HEK293 (cell line): ENCODE measurements around the gene FCN1.

Experiments used
- CTCF ChIA-PET: fragments of 350-600 bp; formaldehyde crosslinking; extraction: SDS; loops from one replicate; lab custom pipeline; 2021; ENCODE audit warnings: antibody characterized with exemption; lab: Yijun Ruan, JAX
- POLR2A ChIA-PET: fragments of 300-600 bp; formaldehyde crosslinking; extraction: SDS; loops from one replicate; lab custom pipeline; 2020; ENCODE audit warnings: antibody characterized with exemption, inconsistent platforms; lab: Yijun Ruan, JAX
- H3K27ac ChIP-seq: fragments of 200-500 bp; sonication (Bioruptor generic); 2 replicates; pipeline ENCODE4 v1.5.1; 2014; ENCODE audit warnings: low read depth, low read length, control low read depth, inconsistent platforms; ENCODE audit errors: extremely low read depth
- H3K36me3 ChIP-seq, 2 experiments: fragments of 200-500 bp in 1 of 2; sonication (Bioruptor generic) in 1 of 2; 1 replicate in 1 of 2; 2 replicates in 1 of 2; pipeline ENCODE4 v1.5.1; 2014 to 2017; ENCODE audit warnings: inconsistent platforms in 2 of 2, low read length in 2 of 2; ENCODE audit not compliant: control insufficient read depth in 2 of 2, insufficient read depth in 1 of 2
- H3K4me1 ChIP-seq: fragments of 200-500 bp; sonication (Bioruptor generic); 2 replicates; pipeline ENCODE4 v1.5.1; 2014; ENCODE audit warnings: mild to moderate bottlenecking, low read length, inconsistent platforms; ENCODE audit not compliant: control insufficient read depth, insufficient read depth
- H3K4me3 ChIP-seq: 2 replicates; pipeline ENCODE4 v1.5.1; 2011; ENCODE audit warnings: low read depth, mild to moderate bottlenecking, control low read depth, low read length, moderate library complexity
- H3K9me3 ChIP-seq: fragments of 200-500 bp; sonication (Bioruptor generic); 2 replicates; pipeline ENCODE4 v1.5.1; 2014; ENCODE audit warnings: low read depth, low read length, inconsistent platforms; ENCODE audit not compliant: control insufficient read depth, insufficient read depth
- MZF1 ChIP-seq: fragments of 450-650 bp; formaldehyde crosslinking; IDR thresholded peaks from 2 replicates; pipeline ENCODE4 v1.5.1; 2017; ENCODE audit warnings: missing biosample characterization, missing genetic modification characterization, borderline replicate concordance
- PBX3 ChIP-seq: sonication (generic); formaldehyde crosslinking; IDR thresholded peaks from 2 replicates; pipeline ENCODE4 v1.8.1; 2022; ENCODE audit warnings: mild to moderate bottlenecking, moderate library complexity, missing genetic modification reagents
- PRDM10 ChIP-seq: fragments of 450-650 bp; formaldehyde crosslinking; IDR thresholded peaks from 2 replicates; pipeline ENCODE4 v1.5.1; 2016; ENCODE audit warnings: missing biosample characterization, missing genetic modification characterization
- REPIN1 ChIP-seq: fragments of 450-650 bp; formaldehyde crosslinking; IDR thresholded peaks from 2 replicates; pipeline ENCODE4 v1.5.1; 2017; ENCODE audit warnings: missing biosample characterization, missing genetic modification characterization, low read depth
- SALL2 ChIP-seq: fragments of 450-650 bp; formaldehyde crosslinking; IDR thresholded peaks from 2 replicates; pipeline ENCODE4 v1.5.0; 2017; ENCODE audit warnings: missing biosample characterization, mild to moderate bottlenecking, missing genetic modification characterization, borderline replicate concordance
- YY2 ChIP-seq: fragments of 450-650 bp; formaldehyde crosslinking; IDR thresholded peaks from 2 replicates; pipeline ENCODE4 v1.5.1; 2016; ENCODE audit warnings: missing biosample characterization, missing genetic modification characterization
- ZNF26 ChIP-seq: fragments of 450-650 bp; formaldehyde crosslinking; IDR thresholded peaks from 2 replicates; pipeline ENCODE4 v1.5.1; 2016; ENCODE audit warnings: missing biosample characterization, missing genetic modification characterization
- ZNF274 ChIP-seq, 2 experiments: fragments of 200-500 bp in 1 of 2; fragments of 450-650 bp in 1 of 2; sonication (Bioruptor generic) in 1 of 2; formaldehyde crosslinking in 1 of 2; IDR thresholded peaks; 2 replicates each; pipeline versions ENCODE4 v1.5.1 to v1.6.1; 2014 to 2016; ENCODE audit warnings: borderline replicate concordance in 1 of 2, inconsistent platforms in 1 of 2, low read length in 1 of 2, missing biosample characterization in 1 of 2, missing genetic modification characterization in 1 of 2
- ZNF280C ChIP-seq: fragments of 450-650 bp; formaldehyde crosslinking; IDR thresholded peaks from 2 replicates; pipeline ENCODE4 v1.5.1; 2016; ENCODE audit warnings: missing biosample characterization, missing genetic modification characterization
- ZNF350 ChIP-seq: fragments of 450-650 bp; formaldehyde crosslinking; IDR thresholded peaks from 2 replicates; pipeline ENCODE4 v1.5.0; 2017; ENCODE audit warnings: missing biosample characterization, mild to moderate bottlenecking, missing genetic modification characterization
- ZNF423 ChIP-seq: fragments of 450-650 bp; formaldehyde crosslinking; IDR thresholded peaks from 2 replicates; pipeline ENCODE4 v1.5.1; 2016; ENCODE audit warnings: missing biosample characterization, missing genetic modification characterization
- ZNF449 ChIP-seq: fragments of 450-650 bp; formaldehyde crosslinking; IDR thresholded peaks from 2 replicates; pipeline ENCODE4 v1.5.1; 2017; ENCODE audit warnings: missing biosample characterization, mild to moderate bottlenecking, missing genetic modification characterization, moderate library complexity
- ZNF518A ChIP-seq: fragments of 450-650 bp; formaldehyde crosslinking; conservative IDR thresholded peaks from 2 replicates; pipeline ENCODE4 v1.5.1; 2016; ENCODE audit warnings: low read depth, missing biosample characterization, missing genetic modification characterization
- ZNF621 ChIP-seq: fragments of 450-650 bp; formaldehyde crosslinking; IDR thresholded peaks from 2 replicates; pipeline ENCODE4 v1.5.1; 2017; ENCODE audit warnings: missing biosample characterization, missing genetic modification characterization
- ZNF660 ChIP-seq: fragments of 450-650 bp; IDR thresholded peaks from 2 replicates; pipeline ENCODE4 v1.5.1; 2018; ENCODE audit warnings: missing biosample characterization, mild to moderate bottlenecking, missing genetic modification characterization
- ZNF704 ChIP-seq: fragments of 450-650 bp; formaldehyde crosslinking; IDR thresholded peaks from 2 replicates; pipeline ENCODE4 v1.5.1; 2016; ENCODE audit warnings: missing biosample characterization, missing genetic modification characterization
- ZNF768 ChIP-seq: fragments of 450-650 bp; formaldehyde crosslinking; IDR thresholded peaks from 2 replicates; pipeline ENCODE4 v1.5.1; 2018; ENCODE audit warnings: missing biosample characterization, mild to moderate bottlenecking, missing genetic modification characterization
- ZNF843 ChIP-seq: fragments of 450-650 bp; formaldehyde crosslinking; IDR thresholded peaks from 2 replicates; pipeline ENCODE4 v1.5.1; 2016; ENCODE audit warnings: missing biosample characterization, missing genetic modification characterization

Gene FCN1

GRCh38 chr9:134959971-134960310, 42.2 kb upstream of the FCN1 start (continued):
- no peak for TF ChIP-seq ZNF518A (tag by site-specific recombination)
- TF ChIP-seq ZNF843 (tag by site-specific recombination): no peak
- TF ChIP-seq MZF1 (tag by site-specific recombination): no peak
- no peak for TF ChIP-seq ZNF423 (tag by site-specific recombination)
- TF ChIP-seq YY2 (tag by site-specific recombination): no peak
- no peak for TF ChIP-seq ZNF350 (tag by site-specific recombination)
- no peak for TF ChIP-seq PRDM10 (tag by site-specific recombination)
- no peak for TF ChIP-seq ZNF621
- TF ChIP-seq ZNF26 (tag by site-specific recombination): no peak
- no peak for TF ChIP-seq ZNF768
- TF ChIP-seq ZNF274 (IDR thresholded peaks at IDR 0.05; ENCODE audit: low read length): no peak
- no peak for TF ChIP-seq ZNF274 (tag by site-specific recombination; IDR thresholded peaks at IDR 0.05; ENCODE audit: borderline replicate concordance)
- TF ChIP-seq REPIN1: no peak
- TF ChIP-seq, all 188 proteins: peak for 0

- H3K27ac ChIP-seq: no peak overlapping the region
- CTCF ChIA-PET: interaction anchor here (0.6 kb wide), 1 partner anchor 1054 kb away, joined by 8 read pairs; no protein-coding TSS in a partner anchor
- POLR2A ChIA-PET: no interaction called here
- TF ChIP-seq PBX3 (CRISPR knock-in tag): no peak
- no peak for TF ChIP-seq SALL2 (tag by site-specific recombination)
- no peak for TF ChIP-seq ZNF280C (tag by site-specific recombination)
- TF ChIP-seq ZNF704 (tag by site-specific recombination): no peak
- TF ChIP-seq ZNF449 (tag by site-specific recombination): no peak
- no peak for TF ChIP-seq ZNF660 (tag by site-specific recombination)
Measured at GRCh38 chr9:134959126-134959970, 41.6 kb upstream of the FCN1 start.

More at GRCh38 chr9:134959126-134959970, 41.6 kb upstream of the FCN1 start:
- Histone ChIP-seq H3K9me3 (no peaks in the 10 kb centered on the region), H3K4me3 (no peak overlapping the region), H3K36me3 (no peaks in the 10 kb centered on the region), H3K4me1 (no peaks in the 10 kb centered on the region)
